GM18870 (cell line): ENCODE results near the gene PRAMEF18.
"Not testable (repeated sequence)": the region's sequence is repeated elsewhere in the genome, so short reads cannot be mapped to it uniquely, and the experiment has no call there.

Experiments used
- ATAC-seq: cut with Tn5 transposase; IDR thresholded peaks from one replicate; pipeline ENCODE4 v1.9.1; 2021; ENCODE audit warnings: moderate library complexity; ENCODE audit not compliant: unreplicated experiment

Gene PRAMEF18

DNA sequence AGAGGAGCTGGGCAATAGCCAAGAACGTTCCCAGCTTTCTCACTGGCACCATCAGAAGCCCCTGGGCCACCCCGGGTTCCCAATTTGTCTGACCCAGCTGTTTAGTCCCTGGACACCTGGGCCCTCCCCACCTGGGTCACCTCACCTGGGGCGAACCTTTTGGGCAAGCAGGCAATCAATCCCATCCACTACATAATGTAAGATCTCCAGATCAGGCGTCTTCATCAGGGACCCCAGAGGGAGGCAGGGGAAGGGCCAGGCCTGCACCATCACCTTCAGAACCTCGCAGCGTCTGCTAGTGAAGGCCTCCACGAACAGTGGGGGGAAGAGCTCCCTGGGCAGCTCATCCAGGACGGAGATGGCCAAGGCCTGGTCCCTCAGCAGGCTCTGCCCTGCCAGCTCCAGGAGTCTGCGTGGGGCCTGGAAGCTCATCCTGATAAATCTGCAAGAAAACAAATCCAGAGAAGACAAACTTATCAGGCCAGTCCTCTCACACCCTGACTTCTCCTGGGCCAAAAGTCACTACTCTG, at the start of gene PRAMEF18:
Gene PRAMEF18, minus strand, starts transcription at position 480 of the 530 bp plus-strand sequence. Its CDS starts 48 bp downstream, at position 432.
- not testable (repeated sequence) for ATAC-seq

DNA sequence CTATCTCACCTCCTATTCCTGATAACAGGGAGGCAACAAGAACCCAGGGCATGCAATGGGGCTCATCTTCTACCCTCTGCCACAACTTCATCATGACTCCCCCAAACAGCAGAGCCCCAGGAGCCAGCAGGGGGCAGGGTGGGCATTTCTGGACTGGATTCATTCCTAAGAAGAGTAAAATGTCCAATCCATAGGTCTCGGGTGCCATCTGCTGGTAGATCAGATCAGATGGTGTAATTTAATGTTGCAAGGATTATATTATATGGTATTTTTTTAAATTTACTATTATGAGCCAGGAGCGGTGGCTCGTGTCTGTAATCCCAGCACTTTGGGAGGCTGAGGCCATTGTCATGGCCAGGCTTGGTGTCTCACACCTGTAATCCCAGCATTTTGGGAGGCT, 39.2 kb upstream of the PRAMEF18 start:
- not testable (repeated sequence) for ATAC-seq

- ATAC-seq = not testable (repeated sequence)
These were observed 27.9 kb upstream of the PRAMEF18 start, which contains the start of gene PRAMEF5 for GRCh38 chr1:13253898-13254297. PRAMEF5 (plus strand) TSS chr1:13254198; CDS start chr1:13259269, 5,071 bp downstream.

GRCh38 chr1:13247122-13247521, 21.2 kb upstream of the PRAMEF18 start:
- not testable (repeated sequence) for ATAC-seq

DNA sequence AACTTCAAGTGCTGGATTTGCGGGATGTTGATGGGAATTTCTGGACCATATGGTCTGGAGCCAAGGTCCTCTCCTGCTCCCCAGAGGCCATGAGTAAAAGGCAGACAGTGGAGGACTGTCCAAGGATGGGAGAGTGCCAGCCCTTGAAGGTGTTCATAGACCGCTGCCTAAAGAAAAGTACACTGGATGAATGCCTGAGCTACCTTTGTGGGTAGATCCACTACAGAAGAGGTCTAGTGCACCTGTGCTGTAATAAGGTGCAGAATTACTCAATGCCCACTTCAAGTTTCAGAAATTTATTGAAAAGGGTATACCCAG, 20.6 kb upstream of the PRAMEF18 start:
- ATAC-seq = not testable (repeated sequence)

GRCh38 chr1:13245841-13246553, 20.0 kb upstream of the PRAMEF18 start:
- ATAC-seq = not testable (repeated sequence)

DNA sequence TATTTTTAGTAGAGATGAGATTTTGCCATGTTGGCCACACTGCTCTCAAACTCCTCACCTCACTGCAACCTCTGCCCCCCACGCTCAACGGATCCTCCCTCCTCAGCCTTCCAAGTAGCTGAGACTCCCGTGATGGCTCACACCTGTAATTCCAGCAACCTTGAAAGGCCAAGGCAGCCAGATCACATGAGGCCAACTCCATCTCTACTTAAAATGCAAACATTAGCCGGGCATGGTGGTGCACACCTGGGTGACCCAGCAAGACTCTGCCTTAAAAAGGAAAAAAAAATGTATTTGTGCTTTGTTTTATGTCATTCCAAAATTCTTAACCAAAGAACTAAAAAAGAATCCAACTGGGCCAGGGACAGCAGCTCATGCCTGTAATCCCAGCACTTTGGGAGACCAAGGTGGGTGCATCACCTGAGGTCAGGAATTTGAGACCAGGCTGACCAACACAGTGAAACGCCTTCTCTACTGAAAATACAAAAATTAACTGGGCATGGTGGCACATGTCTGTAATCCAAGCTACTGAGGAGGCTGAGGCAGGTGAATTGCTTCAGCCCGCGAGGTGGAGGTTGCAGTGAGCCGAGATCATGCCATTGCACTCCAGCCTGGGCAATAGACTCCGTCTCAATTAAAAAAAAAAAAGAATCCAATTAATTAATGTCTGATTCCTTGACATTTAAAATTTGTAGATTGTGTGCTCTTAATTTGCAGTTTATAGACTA, 17.7 kb upstream of the PRAMEF18 start:
- ATAC-seq = not testable (repeated sequence)

- ATAC-seq = not testable (repeated sequence)
These were observed 13.7 kb upstream of the PRAMEF18 start for GRCh38 chr1:13239633-13240032.

DNA sequence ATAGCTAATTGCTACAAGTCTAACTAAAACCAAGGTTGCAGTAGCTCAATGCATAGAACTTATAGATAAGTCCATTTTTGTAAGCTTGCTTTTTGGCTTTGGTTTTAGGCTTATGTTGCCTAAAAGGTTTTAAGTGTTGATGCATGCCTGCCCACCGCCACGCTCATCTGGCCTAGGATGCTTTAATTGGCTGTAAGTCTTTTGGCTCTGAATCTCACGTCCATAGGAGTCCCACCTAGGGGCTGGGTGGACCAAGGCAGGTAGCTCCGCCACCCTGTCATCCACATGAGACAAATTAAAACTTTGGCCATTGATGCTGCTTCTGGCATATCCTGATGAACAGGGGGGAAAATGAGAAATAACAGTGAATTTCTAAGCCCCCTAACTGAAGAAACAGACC, 11.6 kb upstream of the PRAMEF18 start:
- not testable (repeated sequence) for ATAC-seq

GRCh38 chr1:13234057-13234456, 8.1 kb upstream of the PRAMEF18 start:
- ATAC-seq = not testable (repeated sequence)

DNA sequence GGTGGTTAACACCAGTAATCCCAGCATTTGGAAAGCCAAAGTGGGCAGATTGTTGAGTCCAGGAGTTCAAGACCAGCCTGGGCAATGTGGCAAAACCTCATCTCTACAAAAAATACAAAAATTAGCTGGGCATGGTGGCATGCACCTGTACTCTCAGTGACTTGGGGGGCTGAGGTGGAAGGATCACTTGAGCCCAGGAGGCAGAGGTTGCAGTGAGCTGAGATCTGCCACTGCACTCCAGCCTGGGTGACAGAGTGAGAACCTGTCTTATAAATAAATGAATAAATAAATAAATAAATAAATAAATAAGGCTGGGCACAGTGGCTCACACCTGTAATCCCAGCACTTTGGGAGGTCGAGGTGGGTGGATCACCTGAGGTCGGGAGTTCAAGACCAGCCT, 6.1 kb upstream of the PRAMEF18 start:
- ATAC-seq = not testable (repeated sequence)

DNA sequence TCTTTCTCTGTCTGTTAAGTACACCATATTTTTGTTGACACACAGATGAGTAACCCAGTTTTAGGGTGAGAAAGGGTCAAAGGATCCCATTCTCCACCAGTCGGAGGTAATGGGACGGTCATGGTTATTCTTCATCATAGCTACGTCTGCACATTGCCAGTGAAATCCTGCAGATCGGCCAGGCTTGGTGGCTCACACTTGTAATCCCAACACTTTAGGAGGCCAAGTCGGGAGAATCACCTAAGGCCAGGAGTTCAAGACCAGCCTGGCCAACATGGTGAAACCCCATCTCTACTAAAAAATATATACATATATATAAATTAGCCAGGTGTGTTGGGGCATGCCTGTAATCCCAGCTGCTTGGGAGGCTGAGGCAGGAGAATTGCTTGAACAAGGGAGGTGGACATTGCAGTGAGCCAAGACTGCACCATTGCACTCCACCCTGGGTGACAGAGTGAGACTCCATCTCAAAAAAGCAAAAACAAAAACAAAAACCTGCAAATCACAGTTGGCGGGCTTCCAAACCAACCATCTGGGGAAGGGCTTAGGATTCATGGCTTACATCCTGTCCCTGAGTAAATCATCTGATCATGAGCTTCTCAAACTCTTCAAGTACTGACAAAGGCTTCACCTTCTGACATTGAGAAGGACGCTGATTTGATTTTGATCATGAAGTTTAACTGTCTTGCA, 5.3 kb upstream of the PRAMEF18 start:
- not testable (repeated sequence) for ATAC-seq

DNA sequence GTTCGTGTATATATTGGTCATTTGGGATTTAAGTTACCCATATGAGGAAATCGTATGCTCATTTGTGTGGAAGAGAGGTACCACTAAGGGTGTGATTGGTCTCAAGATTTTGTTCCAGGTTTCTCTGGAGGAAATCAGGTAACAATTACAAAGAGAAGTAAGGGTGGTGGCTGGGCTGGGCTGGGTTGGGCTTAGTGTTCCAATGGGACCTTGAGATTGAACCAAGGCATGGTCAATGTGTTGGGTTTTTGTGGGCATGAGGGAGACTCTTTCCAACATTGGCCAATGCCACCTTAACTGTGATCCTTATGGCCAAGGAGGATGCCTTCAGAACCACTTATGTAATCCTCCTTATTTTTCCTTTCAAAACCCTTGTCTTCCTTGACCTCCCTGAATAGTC, 4.6 kb upstream of the PRAMEF18 start:
- ATAC-seq = not testable (repeated sequence)

DNA sequence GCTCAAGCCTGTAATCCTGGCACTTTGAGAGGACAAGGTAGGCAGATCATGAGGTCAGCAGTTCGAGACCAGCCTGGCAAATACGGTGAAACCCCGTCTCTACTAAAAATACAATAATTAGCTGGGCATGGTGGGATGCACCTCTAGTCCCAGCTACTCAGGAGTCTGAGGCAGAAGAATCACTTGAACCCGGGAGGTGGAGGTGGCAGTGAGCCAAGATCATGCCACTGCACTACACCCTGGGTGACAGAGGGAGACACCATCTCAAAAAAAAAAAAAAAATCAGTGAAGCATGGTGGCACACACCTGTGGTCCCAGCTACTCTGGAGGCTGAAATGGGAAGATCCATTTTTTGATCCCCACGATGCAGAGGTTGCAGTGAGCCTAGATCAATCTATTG, 4.1 kb upstream of the PRAMEF18 start:
- not testable (repeated sequence) for ATAC-seq

DNA sequence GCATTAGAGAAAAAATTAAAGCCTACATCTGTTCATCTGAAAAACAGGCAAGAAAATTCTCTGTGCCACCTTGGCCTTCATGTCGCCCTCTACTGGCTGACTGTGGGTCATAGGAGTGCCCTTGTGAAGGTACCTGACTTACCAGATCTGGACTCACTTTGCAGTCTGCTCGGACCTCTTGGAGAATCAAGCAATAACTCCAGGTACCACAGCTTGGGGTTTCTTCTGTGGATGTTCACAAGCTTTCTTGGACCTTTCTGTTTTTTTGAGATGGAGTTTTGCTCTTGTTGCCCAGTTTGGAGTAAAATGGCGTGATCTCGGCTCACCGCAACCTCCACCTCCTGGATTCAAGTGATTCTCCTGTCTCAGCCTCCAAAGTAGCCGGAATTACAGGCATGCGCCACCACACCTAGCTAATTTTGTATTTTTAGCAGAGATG, 2.4 kb upstream of the PRAMEF18 start:
- no peak for ATAC-seq

- not testable (repeated sequence) for ATAC-seq
These were observed 1.5 kb upstream of the PRAMEF18 start for GRCh38 chr1:13227271-13228055.

DNA sequence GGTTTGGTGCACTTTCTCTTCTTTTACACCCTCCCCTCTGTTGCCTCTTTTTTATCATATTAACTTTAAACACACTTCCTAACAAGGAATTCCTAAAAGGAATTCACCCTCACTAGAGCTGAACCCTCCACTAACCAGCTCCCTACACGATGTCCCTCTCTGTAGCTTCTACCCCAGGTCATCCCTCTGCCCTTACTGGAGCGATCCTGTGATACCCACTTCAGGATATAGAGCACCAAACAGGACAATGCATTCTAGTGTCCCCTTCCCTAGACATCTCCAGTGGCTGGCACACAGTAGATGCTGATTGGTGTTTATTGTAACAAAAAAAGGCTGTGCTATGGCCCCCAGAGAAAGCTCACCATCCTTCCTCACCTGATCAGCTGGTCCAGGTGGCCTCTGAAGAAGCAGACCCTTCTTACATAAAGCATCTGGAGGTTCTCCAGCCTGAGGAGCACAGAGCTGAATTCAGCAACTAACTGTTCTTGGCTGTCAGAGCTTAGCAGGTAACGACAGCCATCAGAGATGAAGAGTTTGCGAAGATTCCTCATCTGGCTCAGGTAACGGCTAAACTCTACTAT, 1.4 kb downstream of the PRAMEF18 start:
- no peak for ATAC-seq

DNA sequence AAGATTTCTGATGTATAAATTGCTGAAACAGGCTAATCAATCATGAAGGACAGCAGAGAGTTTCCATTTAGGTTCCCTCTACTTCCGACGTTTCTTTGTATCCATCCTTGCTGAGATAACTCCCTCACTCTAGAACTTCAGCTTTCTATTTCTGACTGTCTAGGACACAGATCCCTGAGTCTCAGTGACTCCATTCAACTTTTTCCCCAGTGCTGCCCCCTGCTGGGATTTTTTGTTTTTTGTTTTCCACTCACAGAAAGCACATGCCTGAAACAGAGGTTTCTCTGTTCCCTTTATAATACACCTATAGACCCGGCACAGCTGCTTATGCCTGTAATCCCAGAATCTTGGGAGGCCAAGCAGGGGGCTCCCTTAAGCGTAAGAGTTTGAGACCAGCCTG, 3.2 kb downstream of the PRAMEF18 start:
- ATAC-seq = not testable (repeated sequence)

- ATAC-seq = not testable (repeated sequence)
These were observed 6.8 kb downstream of the PRAMEF18 start for GRCh38 chr1:13219203-13219602.

GRCh38 chr1:13216619-13217018, 9.3 kb downstream of the PRAMEF18 start:
- ATAC-seq = not testable (repeated sequence)
